22Rv1 (cell line): ENCODE data around the gene OR10J5.
"Not testable (repeated sequence)": the region's sequence is repeated elsewhere in the genome, so short reads cannot be mapped to it uniquely, and the experiment has no call there.

Source experiments
- ZFX ChIP-seq: fragments of 450-650 bp; IDR thresholded peaks from 2 replicates; pipeline ENCODE4 v1.6.1; 2017; ENCODE audit warnings: antibody characterized with exemption, borderline replicate concordance
- TF ChIP-seq, protein P1 (sequence below): fragments of 450-650 bp; IDR thresholded peaks from 2 replicates; pipeline ENCODE4 v1.5.1; 2017; ENCODE audit warnings: mild to moderate bottlenecking

DNA sequence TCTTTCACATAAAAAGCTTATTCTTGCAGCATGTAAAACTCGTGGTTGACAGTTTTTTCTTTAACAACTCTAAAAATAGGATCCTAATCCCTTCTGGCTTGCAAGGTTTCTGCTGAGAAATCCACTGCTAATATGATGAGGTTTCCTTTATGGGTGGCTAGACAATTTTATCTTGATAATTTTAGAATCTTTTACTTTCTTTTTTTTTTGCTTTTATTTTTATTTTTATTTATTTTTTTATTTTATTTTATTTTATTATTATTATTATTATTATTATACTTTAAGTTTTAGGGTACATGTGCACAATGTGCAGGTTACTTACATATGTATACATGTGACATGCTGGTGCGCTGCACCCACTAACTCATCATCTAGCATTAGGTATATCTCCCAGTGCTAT is 11.0 kb downstream of the OR10J5 start:
- TF ChIP-seq, protein P1, sequence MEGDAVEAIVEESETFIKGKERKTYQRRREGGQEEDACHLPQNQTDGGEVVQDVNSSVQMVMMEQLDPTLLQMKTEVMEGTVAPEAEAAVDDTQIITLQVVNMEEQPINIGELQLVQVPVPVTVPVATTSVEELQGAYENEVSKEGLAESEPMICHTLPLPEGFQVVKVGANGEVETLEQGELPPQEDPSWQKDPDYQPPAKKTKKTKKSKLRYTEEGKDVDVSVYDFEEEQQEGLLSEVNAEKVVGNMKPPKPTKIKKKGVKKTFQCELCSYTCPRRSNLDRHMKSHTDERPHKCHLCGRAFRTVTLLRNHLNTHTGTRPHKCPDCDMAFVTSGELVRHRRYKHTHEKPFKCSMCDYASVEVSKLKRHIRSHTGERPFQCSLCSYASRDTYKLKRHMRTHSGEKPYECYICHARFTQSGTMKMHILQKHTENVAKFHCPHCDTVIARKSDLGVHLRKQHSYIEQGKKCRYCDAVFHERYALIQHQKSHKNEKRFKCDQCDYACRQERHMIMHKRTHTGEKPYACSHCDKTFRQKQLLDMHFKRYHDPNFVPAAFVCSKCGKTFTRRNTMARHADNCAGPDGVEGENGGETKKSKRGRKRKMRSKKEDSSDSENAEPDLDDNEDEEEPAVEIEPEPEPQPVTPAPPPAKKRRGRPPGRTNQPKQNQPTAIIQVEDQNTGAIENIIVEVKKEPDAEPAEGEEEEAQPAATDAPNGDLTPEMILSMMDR, result not testable (repeated sequence)
- not testable (repeated sequence) for TF ChIP-seq ZFX
